Bronchial epithelial cell (primary cell): ENCODE results near the gene LAMB4. TPM values are rescaled to one million over a fixed set of nuclear protein-coding genes. Genes with fewer than 3 reads are reported as not detected.

Source experiments
- DNase-seq: peaks from one replicate; pipeline ENCODE4 v3.0.0-alpha.2; 2010; ENCODE audit warnings: low read depth
- FAIRE-seq: peaks from 2 replicates; lab custom pipeline; 2011; peaks lifted over from hg19 to GRCh38; lab: Jason Lieb, UNC
- H3K27me3 ChIP-seq: 2 replicates; pipeline ENCODE4 v1.5.1; 2011; ENCODE audit warnings: low read length; ENCODE audit not compliant: control insufficient read depth, insufficient read depth
- H3K36me3 ChIP-seq: 2 replicates; pipeline ENCODE4 v1.5.1; 2011; ENCODE audit warnings: low read length; ENCODE audit not compliant: control insufficient read depth, insufficient read depth
- H3K4me3 ChIP-seq: 2 replicates; pipeline ENCODE4 v1.5.1; 2011; ENCODE audit warnings: mild to moderate bottlenecking, low read depth, low read length, control low read depth
- total RNA-seq: library from RNA; depleted of rRNA; stranded (reverse); fragments of >200 nt; gene quantifications from 2 replicates; pipeline ENCODE4 v1.2.1, GENCODE V29; 2014
- TF ChIP-seq, protein P1 (sequence below): IDR thresholded peaks from 2 replicates; pipeline ENCODE4 v1.5.1; 2011; ENCODE audit warnings: mild to moderate bottlenecking, moderate library complexity, low read length, control low read depth, inconsistent platforms; ENCODE audit not compliant: insufficient read depth, severe bottlenecking

Gene LAMB4
- total RNA-seq, 1 donor from 2014 or later: under 0.01 TPM

DNA sequence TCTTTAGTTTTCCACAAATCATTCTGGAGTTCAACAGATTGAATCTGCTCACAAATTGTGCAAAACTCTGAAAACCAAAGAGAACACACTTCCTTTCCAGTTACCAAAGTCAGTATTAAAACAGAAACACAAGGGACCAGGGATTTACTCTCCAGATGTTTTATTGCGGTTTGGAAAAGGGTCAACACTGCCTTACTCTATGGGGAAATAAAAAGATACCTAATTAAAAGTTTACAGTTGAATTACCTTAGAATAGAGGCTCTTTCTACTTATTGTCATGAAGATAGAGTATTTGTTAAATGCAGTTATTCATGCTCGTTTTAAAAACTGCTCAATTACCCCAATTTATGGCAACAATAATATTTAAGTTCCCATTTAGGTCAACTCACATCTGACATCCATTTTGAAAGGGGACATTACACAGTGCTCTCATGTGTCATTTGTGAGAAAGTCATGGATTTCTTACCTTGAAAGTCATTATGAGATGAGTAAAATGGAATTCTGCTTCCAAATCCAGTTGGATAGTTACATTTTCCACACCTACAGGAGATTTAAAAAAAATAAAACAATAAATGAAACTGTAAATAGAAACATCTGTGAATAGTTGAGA, 135.6 kb downstream of the LAMB4 start:
- peaks cover 9% of the 10 kb centered on the region for H3K36me3 ChIP-seq
- no peak for FAIRE-seq

DNA sequence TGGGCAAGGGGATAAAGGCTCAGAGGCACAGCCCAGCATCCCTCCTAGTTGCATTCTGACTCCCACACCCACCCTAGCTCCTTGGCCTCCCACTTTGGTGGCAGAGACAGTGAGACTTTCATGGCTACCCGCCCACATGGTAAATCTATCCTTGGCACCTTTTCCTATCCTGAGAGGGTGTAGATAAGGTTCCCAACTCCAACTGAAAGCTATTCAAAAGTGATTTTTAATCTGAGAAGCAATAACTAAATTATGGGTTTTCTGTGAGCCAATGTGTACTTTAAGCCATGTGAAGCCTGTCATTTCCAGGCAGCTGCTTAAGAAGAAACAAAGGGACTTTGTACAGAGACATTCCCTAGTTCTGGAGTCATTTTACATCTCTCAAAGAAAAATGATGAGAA, 136.3 kb downstream of the LAMB4 start:
- peaks cover 9% of the 10 kb centered on the region for H3K36me3 ChIP-seq

More for the DNA sequence above, 135.6 kb downstream of the LAMB4 start:
- H3K27me3 ChIP-seq: no peaks in the 10 kb centered on the region
- no peak overlapping the region for H3K4me3 ChIP-seq
- TF ChIP-seq, protein P1, sequence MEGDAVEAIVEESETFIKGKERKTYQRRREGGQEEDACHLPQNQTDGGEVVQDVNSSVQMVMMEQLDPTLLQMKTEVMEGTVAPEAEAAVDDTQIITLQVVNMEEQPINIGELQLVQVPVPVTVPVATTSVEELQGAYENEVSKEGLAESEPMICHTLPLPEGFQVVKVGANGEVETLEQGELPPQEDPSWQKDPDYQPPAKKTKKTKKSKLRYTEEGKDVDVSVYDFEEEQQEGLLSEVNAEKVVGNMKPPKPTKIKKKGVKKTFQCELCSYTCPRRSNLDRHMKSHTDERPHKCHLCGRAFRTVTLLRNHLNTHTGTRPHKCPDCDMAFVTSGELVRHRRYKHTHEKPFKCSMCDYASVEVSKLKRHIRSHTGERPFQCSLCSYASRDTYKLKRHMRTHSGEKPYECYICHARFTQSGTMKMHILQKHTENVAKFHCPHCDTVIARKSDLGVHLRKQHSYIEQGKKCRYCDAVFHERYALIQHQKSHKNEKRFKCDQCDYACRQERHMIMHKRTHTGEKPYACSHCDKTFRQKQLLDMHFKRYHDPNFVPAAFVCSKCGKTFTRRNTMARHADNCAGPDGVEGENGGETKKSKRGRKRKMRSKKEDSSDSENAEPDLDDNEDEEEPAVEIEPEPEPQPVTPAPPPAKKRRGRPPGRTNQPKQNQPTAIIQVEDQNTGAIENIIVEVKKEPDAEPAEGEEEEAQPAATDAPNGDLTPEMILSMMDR: no peak
- DNase-seq: no peak

GRCh38 chr7:107989618-107990373, 140.4 kb downstream of the LAMB4 start:
- TF ChIP-seq, protein P1: no peak
- DNase-seq: peak; percentile 36
- H3K4me3 ChIP-seq: no peak overlapping the region
- no peaks in the 10 kb centered on the region for H3K27me3 ChIP-seq
- peaks cover 10% of the 10 kb centered on the region for H3K36me3 ChIP-seq
- FAIRE-seq: no peak

More for the DNA sequence above, 136.3 kb downstream of the LAMB4 start:
- TF ChIP-seq, protein P1: no peak
- no peak for DNase-seq
- Histone ChIP-seq H3K4me3 (no peak overlapping the region), H3K27me3 (no peaks in the 10 kb centered on the region)
- no peak for FAIRE-seq

DNA sequence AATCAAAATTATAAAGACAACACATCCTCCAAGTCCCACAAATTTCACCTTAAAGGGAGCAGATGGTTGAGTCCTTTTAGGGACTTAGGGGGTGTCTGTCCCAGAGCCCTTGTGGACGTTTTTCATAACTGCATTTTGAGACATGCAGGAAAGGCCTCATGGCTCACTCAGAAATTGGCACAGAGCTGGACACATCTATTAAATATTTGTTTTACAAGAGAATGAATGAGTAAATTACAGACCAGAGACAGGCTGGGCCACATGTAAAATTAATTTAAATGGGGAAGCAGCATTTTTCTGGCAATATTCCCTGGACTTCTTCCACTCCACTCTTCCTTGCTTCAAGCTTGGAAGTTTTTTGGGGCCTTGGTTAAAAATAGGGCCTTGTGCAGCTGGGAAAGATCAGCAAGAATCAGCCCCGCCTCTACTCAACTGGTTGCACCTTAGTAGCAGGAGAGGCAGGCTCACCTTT, 147.2 kb downstream of the LAMB4 start:
- DNase-seq (peak; percentile 8), FAIRE-seq (no peak)
- no peaks in the 10 kb centered on the region for H3K27me3 ChIP-seq
- peaks cover 4% of the 10 kb centered on the region for H3K36me3 ChIP-seq
- TF ChIP-seq, protein P1: peak; percentile 25
- H3K4me3 ChIP-seq: no peak overlapping the region

- no peaks in the 10 kb centered on the region for H3K27me3 ChIP-seq
- H3K36me3 ChIP-seq: peaks cover 4% of the 10 kb centered on the region
- DNase-seq: no peak
- no peak for FAIRE-seq
- H3K4me3 ChIP-seq: no peak overlapping the region
- TF ChIP-seq, protein P1: no peak
Measured at GRCh38 chr7:107982042-107982840, 147.9 kb downstream of the LAMB4 start.
